GM18502 (cell line): ENCODE measurements around the gene VPS35.
A peak's percentile ranks its signal among the peaks of the same experiment; 100 is the strongest.
"Not testable (repeated sequence)": the region's sequence is repeated elsewhere in the genome, so short reads cannot be mapped to it uniquely, and the experiment has no call there.

Source experiments
- ATAC-seq: cut with Tn5 transposase; IDR thresholded peaks from one replicate; pipeline ENCODE4 v1.9.1; 2021; ENCODE audit warnings: mild to moderate bottlenecking; ENCODE audit not compliant: unreplicated experiment, poor library complexity

VPS35 gene

GRCh38 chr16:46713634-46714033 is 24.7 kb upstream of the VPS35 start:
- ATAC-seq = no peak

- no peak for ATAC-seq
These were observed 23.9 kb upstream of the VPS35 start for GRCh38 chr16:46712911-46713310.

- no peak for ATAC-seq
These were observed 22.4 kb upstream of the VPS35 start for GRCh38 chr16:46711106-46712058.

- ATAC-seq = no peak
These were observed 20.6 kb upstream of the VPS35 start for GRCh38 chr16:46709469-46710005.

GRCh38 chr16:46706642-46707041 is 17.7 kb upstream of the VPS35 start:
- ATAC-seq = no peak

- ATAC-seq = no peak
These were observed 13.1 kb upstream of the VPS35 start for GRCh38 chr16:46702030-46702429.

GRCh38 chr16:46701615-46702014 is 12.6 kb upstream of the VPS35 start:
- no peak for ATAC-seq

GRCh38 chr16:46700048-46700447 is 11.1 kb upstream of the VPS35 start:
- no peak for ATAC-seq

- no peak for ATAC-seq
These were observed 8.0 kb upstream of the VPS35 start for GRCh38 chr16:46696957-46697356.

- no peak for ATAC-seq
These were observed 7.0 kb upstream of the VPS35 start for GRCh38 chr16:46695937-46696336.

GRCh38 chr16:46693598-46693997 is 4.6 kb upstream of the VPS35 start:
- ATAC-seq = no peak

- no peak for ATAC-seq
These were observed 2.7 kb upstream of the VPS35 start for GRCh38 chr16:46691726-46692125.

GRCh38 chr16:46690281-46691178 is 1.6 kb upstream of the VPS35 start:
- no peak for ATAC-seq

- ATAC-seq = peak; percentile 75
These were observed 645 bp upstream of the VPS35 start, which contains the start of gene ORC6 for GRCh38 chr16:46689365-46690280. Gene ORC6, plus strand, starts transcription at chr16:46689659. Its CDS starts 47 bp downstream, at chr16:46689706.

GRCh38 chr16:46688101-46688653 is 801 bp downstream of the VPS35 start:
- ATAC-seq = peak; percentile 4

GRCh38 chr16:46687486-46687885 is 1.5 kb downstream of the VPS35 start:
- ATAC-seq = no peak

GRCh38 chr16:46686815-46687473 is 2.0 kb downstream of the VPS35 start:
- ATAC-seq = no peak

- ATAC-seq = not testable (repeated sequence)
These were observed 7.1 kb downstream of the VPS35 start for GRCh38 chr16:46681867-46682266.

- not testable (repeated sequence) for ATAC-seq
These were observed 11.0 kb downstream of the VPS35 start for GRCh38 chr16:46677943-46678342.
